Parathyroid adenoma (tissue), 2 donors: ENCODE data around the gene MAPK9.

Experiments
- H2AFZ ChIP-seq: fragments of 300-600 bp; sonication (generic); one replicate; pipeline ENCODE4 v1.7.0; 2017; ENCODE audit warnings: antibody characterized with exemption, mild to moderate bottlenecking
- H3K27ac ChIP-seq: fragments of 300-600 bp; sonication (generic); one replicate; pipeline ENCODE4 v1.7.0; 2017
- H3K27me3 ChIP-seq: fragments of 300-600 bp; sonication (generic); one replicate; pipeline ENCODE4 v1.7.0; 2017; ENCODE audit warnings: low read length; ENCODE audit not compliant: control insufficient read depth, insufficient read depth
- H3K36me3 ChIP-seq: fragments of 300-600 bp; sonication (generic); one replicate; pipeline ENCODE4 v1.7.0; 2017; ENCODE audit warnings: low read length; ENCODE audit not compliant: control insufficient read depth, insufficient read depth
- H3K4me1 ChIP-seq: fragments of 300-600 bp; sonication (generic); one replicate; pipeline ENCODE4 v1.7.0; 2017; ENCODE audit warnings: control low read depth
- H3K4me2 ChIP-seq: fragments of 300-600 bp; sonication (generic); one replicate; pipeline ENCODE4 v1.7.0; 2017; ENCODE audit warnings: low read length
- H3K4me3 ChIP-seq: fragments of 300-600 bp; sonication (generic); one replicate; pipeline ENCODE4 v1.7.0; 2017; ENCODE audit warnings: low read depth, low read length
- H3K79me2 ChIP-seq: fragments of 300-600 bp; sonication (generic); one replicate; pipeline ENCODE4 v1.7.0; 2017; ENCODE audit warnings: control low read depth
- H3K9ac ChIP-seq: fragments of 300-600 bp; sonication (generic); one replicate; pipeline ENCODE4 v1.7.0; 2017; ENCODE audit warnings: mild to moderate bottlenecking
- H3K9me3 ChIP-seq: fragments of 300-600 bp; sonication (generic); one replicate; pipeline ENCODE4 v1.7.0; 2017; ENCODE audit warnings: low read length; ENCODE audit not compliant: control insufficient read depth
- TF ChIP-seq, protein P1 (sequence below): fragments of 300-600 bp; sonication (generic); IDR thresholded peaks from one replicate; pipeline ENCODE4 v1.7.0; 2017; ENCODE audit warnings: antibody characterized with exemption, mild to moderate bottlenecking
- donor health status: primary hyperparathyroidism.

MAPK9 gene

DNA sequence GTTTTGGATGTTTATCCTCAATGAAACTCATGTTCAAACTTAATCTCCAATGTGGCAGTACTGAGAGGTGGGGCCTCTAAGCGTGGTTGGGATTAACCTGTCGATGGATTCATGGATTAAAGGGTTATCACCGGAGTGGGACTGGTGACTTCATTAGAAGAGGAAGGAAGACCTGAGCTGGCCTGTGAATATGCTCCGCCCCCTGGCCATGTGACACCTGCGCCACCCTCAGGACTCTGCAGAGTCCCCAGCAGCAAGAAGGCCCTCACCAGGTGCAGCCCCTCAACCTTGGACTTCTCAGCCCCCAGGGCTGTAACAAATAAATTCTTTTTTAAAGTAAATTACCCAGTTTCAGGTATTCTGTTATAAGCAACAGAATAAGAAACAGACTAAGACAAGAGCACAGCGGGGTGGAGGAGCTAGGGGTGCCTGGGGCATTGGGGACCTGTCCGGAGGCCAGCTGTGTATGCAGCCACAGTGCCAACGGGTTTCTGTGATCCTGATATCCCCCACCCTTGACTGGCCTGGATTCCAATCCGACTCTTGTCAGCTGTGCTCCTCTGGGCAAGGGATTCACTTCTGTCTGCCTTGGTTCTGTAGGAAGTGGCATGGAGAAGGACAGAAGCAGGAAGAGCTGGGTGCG lies 3.2 kb upstream of the MAPK9 start:
- H3K9ac ChIP-seq, result no peak overlapping the region
- no peaks in the 10 kb centered on the region for H3K27me3 ChIP-seq
- H3K36me3 ChIP-seq, result no peaks in the 10 kb centered on the region
- no peak overlapping the region for H3K4me3 ChIP-seq
- peaks cover 2% of the 10 kb centered on the region for H3K4me1 ChIP-seq
- TF ChIP-seq, protein P1, sequence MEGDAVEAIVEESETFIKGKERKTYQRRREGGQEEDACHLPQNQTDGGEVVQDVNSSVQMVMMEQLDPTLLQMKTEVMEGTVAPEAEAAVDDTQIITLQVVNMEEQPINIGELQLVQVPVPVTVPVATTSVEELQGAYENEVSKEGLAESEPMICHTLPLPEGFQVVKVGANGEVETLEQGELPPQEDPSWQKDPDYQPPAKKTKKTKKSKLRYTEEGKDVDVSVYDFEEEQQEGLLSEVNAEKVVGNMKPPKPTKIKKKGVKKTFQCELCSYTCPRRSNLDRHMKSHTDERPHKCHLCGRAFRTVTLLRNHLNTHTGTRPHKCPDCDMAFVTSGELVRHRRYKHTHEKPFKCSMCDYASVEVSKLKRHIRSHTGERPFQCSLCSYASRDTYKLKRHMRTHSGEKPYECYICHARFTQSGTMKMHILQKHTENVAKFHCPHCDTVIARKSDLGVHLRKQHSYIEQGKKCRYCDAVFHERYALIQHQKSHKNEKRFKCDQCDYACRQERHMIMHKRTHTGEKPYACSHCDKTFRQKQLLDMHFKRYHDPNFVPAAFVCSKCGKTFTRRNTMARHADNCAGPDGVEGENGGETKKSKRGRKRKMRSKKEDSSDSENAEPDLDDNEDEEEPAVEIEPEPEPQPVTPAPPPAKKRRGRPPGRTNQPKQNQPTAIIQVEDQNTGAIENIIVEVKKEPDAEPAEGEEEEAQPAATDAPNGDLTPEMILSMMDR, result no peak
- H2AFZ ChIP-seq, result no peak overlapping the region
- H3K4me2 ChIP-seq, result no peak overlapping the region
- no peaks in the 10 kb centered on the region for H3K9me3 ChIP-seq
- peaks cover 6% of the 10 kb centered on the region for H3K79me2 ChIP-seq
- H3K27ac ChIP-seq, result no peak overlapping the region

DNA sequence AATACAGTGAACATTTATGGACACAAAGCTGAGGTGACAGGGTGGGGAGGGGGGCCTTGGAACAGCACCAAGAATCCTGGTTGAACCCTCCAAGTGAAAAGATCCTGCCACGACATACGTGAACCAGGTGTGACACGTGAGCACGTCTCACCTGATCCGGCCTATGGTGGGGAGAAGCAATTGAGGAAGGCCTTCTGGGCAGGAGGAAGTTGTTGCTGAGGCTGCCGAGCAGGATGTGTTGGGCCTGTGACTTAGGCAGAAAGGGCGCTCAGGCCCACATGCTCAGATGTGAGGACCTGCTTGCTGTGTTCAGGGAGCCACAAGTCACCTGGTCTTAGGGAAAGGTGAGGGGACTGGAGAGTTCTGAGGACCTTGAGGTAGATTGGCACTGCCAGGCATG lies 2.5 kb upstream of the MAPK9 start:
- Histone ChIP-seq H3K27ac (no peak overlapping the region), H3K9me3 (no peaks in the 10 kb centered on the region), H3K9ac (no peak overlapping the region), H3K79me2 (peaks cover 7% of the 10 kb centered on the region), H3K4me2 (no peak overlapping the region), H3K4me1 (peaks cover 5% of the 10 kb centered on the region), H3K27me3 (no peaks in the 10 kb centered on the region), H2AFZ (no peak overlapping the region), H3K36me3 (no peaks in the 10 kb centered on the region), H3K4me3 (no peak overlapping the region)
- TF ChIP-seq, protein P1, result no peak

DNA sequence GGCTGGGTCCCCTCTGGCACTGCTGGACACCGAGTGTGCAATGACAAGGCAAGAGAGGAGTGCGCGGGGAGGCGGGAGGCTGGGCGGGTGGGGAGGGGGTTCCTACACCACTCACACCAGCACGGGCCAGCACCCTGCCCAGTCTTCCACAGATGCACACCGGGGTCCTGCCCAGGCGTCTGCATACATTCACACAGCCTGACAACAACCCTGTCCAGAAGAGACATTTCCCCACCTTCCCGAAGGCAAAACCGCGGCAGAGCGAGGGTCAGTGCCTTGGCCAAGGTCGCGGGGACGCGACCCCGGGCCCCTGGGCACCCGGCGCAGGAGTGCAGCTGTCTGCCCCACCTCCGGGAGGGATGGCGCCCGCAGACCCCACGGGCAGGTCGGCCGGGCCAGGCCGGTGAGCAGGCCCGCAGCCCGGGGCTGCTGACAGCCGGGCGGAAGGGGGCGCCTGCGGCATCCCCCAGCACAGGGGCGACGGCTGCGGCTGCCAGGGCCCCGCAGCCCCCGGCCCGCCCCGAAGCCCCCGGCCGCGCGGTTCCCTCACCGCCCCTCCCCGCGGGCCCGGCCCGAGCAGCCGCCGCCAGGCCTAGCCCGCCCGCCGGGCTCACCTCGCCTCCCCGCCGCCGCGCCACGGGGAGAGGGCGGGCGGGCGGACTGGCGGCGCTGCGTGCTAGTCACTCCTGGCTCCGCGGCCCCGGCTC lies 496 bp downstream of the MAPK9 start:
- H3K4me1 ChIP-seq, result peaks cover 18% of the 10 kb centered on the region
- H3K27me3 ChIP-seq, result no peaks in the 10 kb centered on the region
- TF ChIP-seq, protein P1, result no peak
- peak overlapping the region; percentile 53 for H3K4me3 ChIP-seq
- no peak overlapping the region for H3K27ac ChIP-seq
- H2AFZ ChIP-seq, result peak overlapping the region; percentile 58
- H3K79me2 ChIP-seq, result peaks cover 26% of the 10 kb centered on the region
- no peaks in the 10 kb centered on the region for H3K9me3 ChIP-seq
- no peak overlapping the region for H3K9ac ChIP-seq
- H3K36me3 ChIP-seq, result no peaks in the 10 kb centered on the region
- peak overlapping the region; percentile 88 for H3K4me2 ChIP-seq

DNA sequence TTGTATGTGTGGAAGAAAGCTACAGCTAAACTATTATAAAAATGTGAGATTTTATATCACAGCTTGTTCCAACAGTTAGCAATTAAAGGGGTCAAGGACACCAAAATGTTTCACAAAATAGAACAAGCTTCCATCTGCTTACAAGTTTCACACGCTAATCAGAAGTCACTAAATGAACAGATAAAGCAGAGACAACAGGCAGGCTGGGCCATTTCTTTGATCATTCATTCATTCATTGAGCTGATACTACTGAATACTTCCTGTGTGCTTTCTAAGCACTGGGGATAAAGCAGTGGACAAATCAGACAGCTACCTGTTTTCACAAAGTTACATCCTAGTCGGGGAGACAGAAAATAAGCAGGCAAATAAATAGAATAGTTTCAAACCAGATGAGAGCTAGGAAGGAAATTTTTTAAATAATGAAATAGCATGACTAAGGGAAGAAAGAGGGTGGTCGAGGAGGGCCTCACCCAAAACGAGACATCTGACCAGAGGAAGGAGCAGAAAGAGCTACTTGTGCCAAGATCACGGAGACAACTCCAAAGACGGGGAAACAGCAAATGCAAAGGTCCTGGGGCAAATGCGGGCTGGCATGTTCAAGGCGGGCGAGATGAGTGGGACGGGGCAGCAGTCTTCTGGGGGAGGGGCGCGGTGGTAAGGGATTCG lies 1.2 kb downstream of the MAPK9 start:
- peak overlapping the region; percentile 53 for H3K4me3 ChIP-seq
- H3K27me3 ChIP-seq, result no peaks in the 10 kb centered on the region
- H3K79me2 ChIP-seq, result peaks cover 28% of the 10 kb centered on the region
- peak overlapping the region; percentile 88 for H3K4me2 ChIP-seq
- no peaks in the 10 kb centered on the region for H3K9me3 ChIP-seq
- H3K36me3 ChIP-seq, result no peaks in the 10 kb centered on the region
- no peak overlapping the region for H3K9ac ChIP-seq
- no peak overlapping the region for H2AFZ ChIP-seq
- TF ChIP-seq, protein P1, result no peak
- H3K4me1 ChIP-seq, result peaks cover 18% of the 10 kb centered on the region
- no peak overlapping the region for H3K27ac ChIP-seq
